ENCODE measurements around the gene LDAH.

LDAH gene

GRCh38 chr2:20766213-20766612 is 56.7 kb downstream of the LDAH start:
- in situ Hi-C loops (cut with HindIII; ENCODE audit: low pct_unique_long_range_greater_than_20kb, low sequenced_read_pairs) = no loop called here
- no peak for DNase-seq (ENCODE audit: low read depth in 1 of 2, low spot score in 1 of 2)
- TF ChIP-seq JUND (IDR thresholded peaks at IDR 0.05; ENCODE audit: low read depth) = no peak

- TF ChIP-seq JUND (IDR thresholded peaks at IDR 0.05; ENCODE audit: low read depth) = no peak
- in situ Hi-C loops (cut with HindIII; ENCODE audit: low pct_unique_long_range_greater_than_20kb, low sequenced_read_pairs) = no loop called here
- DNase-seq (ENCODE audit: low read depth in 1 of 2, low spot score in 1 of 2) = no peak
Observed at GRCh38 chr2:20762945-20763683, 59.8 kb downstream of the LDAH start.

GRCh38 chr2:20759487-20759886 is 63.4 kb downstream of the LDAH start:
- in situ Hi-C loops (cut with HindIII; ENCODE audit: low pct_unique_long_range_greater_than_20kb, low sequenced_read_pairs) = no loop called here
- no peak for DNase-seq (ENCODE audit: low read depth in 1 of 2, low spot score in 1 of 2)
- TF ChIP-seq JUND (IDR thresholded peaks at IDR 0.05; ENCODE audit: low read depth) = no peak

- in situ Hi-C loops (cut with HindIII; ENCODE audit: low pct_unique_long_range_greater_than_20kb, low sequenced_read_pairs) = no loop called here
- TF ChIP-seq JUND (IDR thresholded peaks at IDR 0.05; ENCODE audit: low read depth) = no peak
- DNase-seq (ENCODE audit: low read depth in 1 of 2, low spot score in 1 of 2) = no peak
Observed at GRCh38 chr2:20758997-20759396, 63.9 kb downstream of the LDAH start.

GRCh38 chr2:20757405-20758090 is 65.4 kb downstream of the LDAH start:
- TF ChIP-seq JUND (IDR thresholded peaks at IDR 0.05; ENCODE audit: low read depth) = no peak
- in situ Hi-C loops (cut with HindIII; ENCODE audit: low pct_unique_long_range_greater_than_20kb, low sequenced_read_pairs) = no loop called here
- DNase-seq (ENCODE audit: low read depth in 1 of 2, low spot score in 1 of 2) = no peak

GRCh38 chr2:20755132-20755800 is 67.6 kb downstream of the LDAH start:
- TF ChIP-seq JUND (IDR thresholded peaks at IDR 0.05; ENCODE audit: low read depth) = no peak
- no peak for DNase-seq (ENCODE audit: low read depth in 1 of 2, low spot score in 1 of 2)
- in situ Hi-C loops (cut with HindIII; ENCODE audit: low pct_unique_long_range_greater_than_20kb, low sequenced_read_pairs) = no loop called here

- TF ChIP-seq JUND (IDR thresholded peaks at IDR 0.05; ENCODE audit: low read depth) = no peak
- in situ Hi-C loops (cut with HindIII; ENCODE audit: low pct_unique_long_range_greater_than_20kb, low sequenced_read_pairs) = no loop called here
Observed at GRCh38 chr2:20752293-20752692, 70.6 kb downstream of the LDAH start.

GRCh38 chr2:20747317-20747716 is 75.6 kb downstream of the LDAH start:
- in situ Hi-C loops (cut with HindIII; ENCODE audit: low pct_unique_long_range_greater_than_20kb, low sequenced_read_pairs) = no loop called here
- TF ChIP-seq JUND (IDR thresholded peaks at IDR 0.05; ENCODE audit: low read depth) = no peak
- no peak for DNase-seq (ENCODE audit: low read depth in 1 of 2, low spot score in 1 of 2)

More at GRCh38 chr2:20752293-20752692, 70.6 kb downstream of the LDAH start:
- no peak for DNase-seq (ENCODE audit: low read depth in 1 of 2, low spot score in 1 of 2)

GRCh38 chr2:20745924-20746555 is 76.9 kb downstream of the LDAH start:
- in situ Hi-C loops (cut with HindIII; ENCODE audit: low pct_unique_long_range_greater_than_20kb, low sequenced_read_pairs) = no loop called here
- no peak for TF ChIP-seq JUND (IDR thresholded peaks at IDR 0.05; ENCODE audit: low read depth)
- no peak for DNase-seq (ENCODE audit: low read depth in 1 of 2, low spot score in 1 of 2)

- TF ChIP-seq JUND (IDR thresholded peaks at IDR 0.05; ENCODE audit: low read depth) = no peak
Observed at GRCh38 chr2:20744366-20745335, 78.2 kb downstream of the LDAH start.

GRCh38 chr2:20738772-20739171 is 84.1 kb downstream of the LDAH start:
- TF ChIP-seq JUND (IDR thresholded peaks at IDR 0.05; ENCODE audit: low read depth) = no peak
- DNase-seq (ENCODE audit: low read depth in 1 of 2, low spot score in 1 of 2) = no peak
- in situ Hi-C loops (cut with HindIII; ENCODE audit: low pct_unique_long_range_greater_than_20kb, low sequenced_read_pairs) = no loop called here

More at GRCh38 chr2:20744366-20745335, 78.2 kb downstream of the LDAH start:
- in situ Hi-C loops (cut with HindIII; ENCODE audit: low pct_unique_long_range_greater_than_20kb, low sequenced_read_pairs) = no loop called here
- no peak for DNase-seq (ENCODE audit: low read depth in 1 of 2, low spot score in 1 of 2)

GRCh38 chr2:20737505-20737904 is 85.4 kb downstream of the LDAH start:
- in situ Hi-C loops (cut with HindIII; ENCODE audit: low pct_unique_long_range_greater_than_20kb, low sequenced_read_pairs) = no loop called here
- no peak for TF ChIP-seq JUND (IDR thresholded peaks at IDR 0.05; ENCODE audit: low read depth)
- no peak for DNase-seq (ENCODE audit: low read depth in 1 of 2, low spot score in 1 of 2)
